H9 (cell line): ENCODE results near the gene BTRC. TPM values are rescaled to one million over a fixed set of nuclear protein-coding genes. Genes with fewer than 3 reads are reported as not detected.

Experiments used
- DNase-seq: peaks from one replicate; pipeline ENCODE4 v3.0.0-alpha.2; 2017
- H2AFZ ChIP-seq: one replicate; pipeline ENCODE4 v1.6.1; 2013; ENCODE audit warnings: mild to moderate bottlenecking, low read length, control low read depth, moderate library complexity
- H2AK5ac ChIP-seq: 2 replicates; pipeline ENCODE4 v1.6.1; 2013; ENCODE audit warnings: low read length, control low read depth, mixed read lengths; ENCODE audit not compliant: insufficient read length
- H2BK120ac ChIP-seq: one replicate; pipeline ENCODE4 v1.6.1; 2013; ENCODE audit warnings: low read depth, mild to moderate bottlenecking, low read length, control low read depth, inconsistent platforms; ENCODE audit not compliant: poor library complexity, severe bottlenecking
- H2BK12ac ChIP-seq: 2 replicates; pipeline ENCODE4 v1.6.1; 2013; ENCODE audit warnings: low read length, control low read depth, mixed read lengths, low read depth; ENCODE audit not compliant: insufficient read length
- H2BK15ac ChIP-seq: 2 replicates; pipeline ENCODE4 v1.6.1; 2013; ENCODE audit warnings: low read depth, low read length, control low read depth
- H2BK20ac ChIP-seq: one replicate; pipeline ENCODE4 v1.6.1; 2013; ENCODE audit warnings: low read depth, mild to moderate bottlenecking, low read length, control low read depth, inconsistent platforms; ENCODE audit not compliant: poor library complexity, severe bottlenecking
- H2BK5ac ChIP-seq: 2 replicates; pipeline ENCODE4 v1.6.1; 2013; ENCODE audit warnings: low read length, control low read depth, mixed read lengths; ENCODE audit not compliant: insufficient read length
- H3K14ac ChIP-seq: 2 replicates; pipeline ENCODE4 v1.6.1; 2013; ENCODE audit warnings: low read length, control low read depth; ENCODE audit not compliant: insufficient read depth
- H3K18ac ChIP-seq: 2 replicates; pipeline ENCODE4 v1.6.1; 2013; ENCODE audit warnings: low read depth, mild to moderate bottlenecking, mixed read lengths, low read length, control low read depth; ENCODE audit not compliant: insufficient read length
- H3K23ac ChIP-seq: 2 replicates; pipeline ENCODE4 v1.6.1; 2013; ENCODE audit warnings: low read length, control low read depth, mixed read lengths, low read depth; ENCODE audit not compliant: insufficient read length
- H3K23me2 ChIP-seq: 2 replicates; pipeline ENCODE4 v1.6.1; 2013; ENCODE audit warnings: low read depth, mild to moderate bottlenecking, mixed read lengths, low read length, control low read depth; ENCODE audit not compliant: insufficient read length, poor library complexity, severe bottlenecking
- H3K27ac ChIP-seq: 2 replicates; pipeline ENCODE4 v1.5.1; 2013; ENCODE audit warnings: low read length, control low read depth, mixed read lengths, low read depth; ENCODE audit not compliant: insufficient read length
- H3K27me3 ChIP-seq: 2 replicates; pipeline ENCODE4 v1.6.1; 2013; ENCODE audit warnings: low read length, control low read depth, inconsistent platforms; ENCODE audit not compliant: insufficient read depth
- H3K4ac ChIP-seq: 2 replicates; pipeline ENCODE4 v1.6.1; 2013; ENCODE audit warnings: low read depth, mild to moderate bottlenecking, control low read depth, inconsistent platforms, low read length, moderate library complexity
- H3K4me1 ChIP-seq: 2 replicates; pipeline ENCODE4 v1.6.1; 2013; ENCODE audit warnings: low read length, control low read depth, inconsistent platforms; ENCODE audit not compliant: insufficient read depth
- H3K4me2 ChIP-seq: 2 replicates; pipeline ENCODE4 v1.6.1; 2013; ENCODE audit warnings: low read length, control low read depth, mixed read lengths; ENCODE audit not compliant: insufficient read length, insufficient read depth
- H3K56ac ChIP-seq: 2 replicates; pipeline ENCODE4 v1.6.1; 2013; ENCODE audit warnings: low read depth, mild to moderate bottlenecking, mixed read lengths, low read length, control low read depth; ENCODE audit not compliant: insufficient read length
- H3K79me1 ChIP-seq: 2 replicates; pipeline ENCODE4 v1.6.1; 2013; ENCODE audit warnings: low read depth, mild to moderate bottlenecking, moderate library complexity, low read length, control low read depth, inconsistent platforms; ENCODE audit not compliant: insufficient read depth, poor library complexity, severe bottlenecking
- H3K79me2 ChIP-seq: 2 replicates; pipeline ENCODE4 v1.6.1; 2013; ENCODE audit warnings: low read length, control low read depth, inconsistent platforms; ENCODE audit not compliant: insufficient read depth
- H3K9ac ChIP-seq: 2 replicates; pipeline ENCODE4 v1.6.1; 2013; ENCODE audit warnings: low read length, control low read depth, mixed read lengths; ENCODE audit not compliant: insufficient read length; ENCODE audit errors: extremely low read depth
- H3K9me3 ChIP-seq: one replicate; pipeline ENCODE4 v1.6.1; 2013; ENCODE audit warnings: low read depth, low read length, inconsistent platforms; ENCODE audit not compliant: control insufficient read depth
- H3T11ph ChIP-seq: one replicate; pipeline ENCODE4 v1.6.1; 2013; ENCODE audit warnings: mild to moderate bottlenecking, low read length, control low read depth, inconsistent platforms
- H4K20me1 ChIP-seq: one replicate; pipeline ENCODE4 v1.6.1; 2013; ENCODE audit not compliant: control insufficient read depth, insufficient read length, insufficient read depth
- H4K5ac ChIP-seq: 2 replicates; pipeline ENCODE4 v1.6.1; 2013; ENCODE audit warnings: low read depth, mild to moderate bottlenecking, mixed read lengths, low read length, control low read depth; ENCODE audit not compliant: insufficient read length
- H4K8ac ChIP-seq: replicated peaks from 2 replicates; pipeline ENCODE4 v1.6.1; 2013; ENCODE audit warnings: low read length, control low read depth, mixed read lengths, low read depth; ENCODE audit not compliant: insufficient read length
- H4K91ac ChIP-seq: 2 replicates; pipeline ENCODE4 v1.6.1; 2013; ENCODE audit warnings: low read depth, mild to moderate bottlenecking, moderate library complexity, mixed read lengths, low read length, control low read depth; ENCODE audit not compliant: insufficient read length
- H3K27ac Mint-ChIP-seq, 3 experiments: 2 replicates in 2 of 3; 3 replicates in 1 of 3; pipeline ENCODE4 v1.8.0; 2020 to 2021; ENCODE audit warnings: mixed read lengths in 3 of 3, mild to moderate bottlenecking in 1 of 3, moderate library complexity in 1 of 3
- H3K27me3 Mint-ChIP-seq: 2 replicates; pipeline ENCODE4 v1.8.0; 2021; ENCODE audit warnings: low read depth, mild to moderate bottlenecking, moderate library complexity, mixed read lengths
- H3K36me3 Mint-ChIP-seq, 3 experiments: 2 replicates in 2 of 3; 3 replicates in 1 of 3; pipeline ENCODE4 v1.8.0; 2020 to 2021; ENCODE audit warnings: low read depth in 3 of 3, mixed read lengths in 3 of 3; ENCODE audit not compliant: insufficient read depth in 1 of 3
- H3K4me1 Mint-ChIP-seq, 2 experiments: 2 replicates each; pipeline ENCODE4 v1.8.0; 2020; ENCODE audit warnings: mixed read lengths in 2 of 2
- H3K4me3 Mint-ChIP-seq, 2 experiments: 2 replicates in 1 of 2; 3 replicates in 1 of 2; pipeline ENCODE4 v1.8.0; 2020 to 2021; ENCODE audit warnings: mild to moderate bottlenecking in 2 of 2, mixed read lengths in 2 of 2, moderate library complexity in 1 of 2
- H3K9me3 Mint-ChIP-seq, 2 experiments: 2 replicates in 1 of 2; 3 replicates in 1 of 2; pipeline ENCODE4 v1.8.0; 2020; ENCODE audit warnings: mild to moderate bottlenecking in 2 of 2, mixed read lengths in 2 of 2, moderate library complexity in 1 of 2
- CTCF ChIP-seq: fragments of 200-600 bp; sonication (generic); conservative IDR thresholded peaks from 3 replicates; pipeline ENCODE4 v1.8.0; 2021; ENCODE audit warnings: antibody characterized with exemption, mild to moderate bottlenecking
- total RNA-seq: library from RNA; stranded (reverse); gene quantifications from 2 replicates; pipeline ENCODE4 v1.2.1, GENCODE V29; 2021

The BTRC gene
- total RNA-seq, 1 experiment from 2014 or later = 24.2 TPM

GRCh38 chr10:101336382-101336781 lies 17.6 kb upstream of the BTRC start:
- no peak for DNase-seq
- Histone ChIP-seq H4K91ac (no peak overlapping the region), H2BK15ac (no peak overlapping the region), H2AK5ac (no peak overlapping the region), H4K20me1 (no peaks in the 10 kb centered on the region), H2BK5ac (no peak overlapping the region), H3K23ac (no peak overlapping the region), H3K23me2 (no peaks in the 10 kb centered on the region), H3K18ac (no peak overlapping the region), H3K4me2 (no peak overlapping the region), H2BK20ac (no peak overlapping the region), H3K9ac (no peak overlapping the region), H2AFZ (no peak overlapping the region), H2BK120ac (no peak overlapping the region), H3K4ac (no peak overlapping the region), H3K79me1 (no peaks in the 10 kb centered on the region), H3K27ac (no peak overlapping the region), H3K9me3 (no peaks in the 10 kb centered on the region), H3K27me3 (no peaks in the 10 kb centered on the region), H3K4me1 (no peaks in the 10 kb centered on the region), H3T11ph (no peak overlapping the region), H3K56ac (no peak overlapping the region), H3K79me2 (no peaks in the 10 kb centered on the region), H4K8ac (no peak overlapping the region), H4K5ac (no peak overlapping the region), H3K14ac (no peak overlapping the region), H2BK12ac (no peak overlapping the region)
- H3K4me3 Mint-ChIP-seq = no peak overlapping the region
- no peaks in the 10 kb centered on the region; the same call in none of the 2 replicates for H3K27me3 Mint-ChIP-seq
- no peaks in the 10 kb centered on the region for H3K36me3 Mint-ChIP-seq
- peaks cover 5 to 12% of the 10 kb centered on the region in 2 experiments for H3K4me1 Mint-ChIP-seq
- no peaks in the 10 kb centered on the region for H3K9me3 Mint-ChIP-seq
- no peak overlapping the region for H3K27ac Mint-ChIP-seq
- TF ChIP-seq CTCF = no peak
